ENCODE measurements around the gene ZNF106.

Gene ZNF106

GRCh38 chr15:42394106-42394505 lies 96.8 kb downstream of the ZNF106 start:
- H3K4me3 ChIP-seq (ENCODE audit: insufficient read length, low read depth) = no peak overlapping the region
- no peak overlapping the region for H3K9ac ChIP-seq (ENCODE audit: insufficient read length, low read depth)
- TF ChIP-seq YY1 (IDR thresholded peaks at IDR 0.05; ENCODE audit: insufficient read depth, insufficient read length) = no peak
- no peak for TF ChIP-seq SUZ12 (IDR thresholded peaks at IDR 0.05; ENCODE audit: extremely low read depth, insufficient read depth, insufficient read length)
- TF ChIP-seq ZNF274 (IDR thresholded peaks at IDR 0.05; ENCODE audit: low read depth, low read length) = no peak
- H3K36me3 ChIP-seq (ENCODE audit: insufficient read depth, insufficient read length, low read length) = no peaks in the 10 kb centered on the region
- H3K9me3 ChIP-seq (ENCODE audit: insufficient read depth, low read length) = no peaks in the 10 kb centered on the region
- DNase-seq (ENCODE audit: low read depth, low spot score) = no peak
- H3K27me3 ChIP-seq (ENCODE audit: insufficient read depth, insufficient read length) = no peaks in the 10 kb centered on the region
- peaks cover 2% of the 10 kb centered on the region for H3K4me1 ChIP-seq (ENCODE audit: insufficient read depth, insufficient read length)

- TF ChIP-seq SUZ12 (IDR thresholded peaks at IDR 0.05; ENCODE audit: extremely low read depth, insufficient read depth, insufficient read length) (no peak), YY1 (IDR thresholded peaks at IDR 0.05; ENCODE audit: insufficient read depth, insufficient read length) (no peak), ZNF274 (IDR thresholded peaks at IDR 0.05; ENCODE audit: low read depth, low read length) (no peak)
- Histone ChIP-seq H3K9ac (ENCODE audit: insufficient read length, low read depth) (no peak overlapping the region), H3K27me3 (ENCODE audit: insufficient read depth, insufficient read length) (no peaks in the 10 kb centered on the region), H3K36me3 (ENCODE audit: insufficient read depth, insufficient read length, low read length) (no peaks in the 10 kb centered on the region), H3K9me3 (ENCODE audit: insufficient read depth, low read length) (no peaks in the 10 kb centered on the region), H3K4me1 (ENCODE audit: insufficient read depth, insufficient read length) (peaks cover 2% of the 10 kb centered on the region), H3K4me3 (ENCODE audit: insufficient read length, low read depth) (no peak overlapping the region)
- DNase-seq (ENCODE audit: low read depth, low spot score) = no peak
Observed at GRCh38 chr15:42392309-42393024, 98.5 kb downstream of the ZNF106 start.

- Histone ChIP-seq H3K36me3 (ENCODE audit: insufficient read depth, insufficient read length, low read length) (no peaks in the 10 kb centered on the region), H3K9me3 (ENCODE audit: insufficient read depth, low read length) (no peaks in the 10 kb centered on the region), H3K4me3 (ENCODE audit: insufficient read length, low read depth) (no peak overlapping the region), H3K4me1 (ENCODE audit: insufficient read depth, insufficient read length) (peaks cover 11% of the 10 kb centered on the region), H3K9ac (ENCODE audit: insufficient read length, low read depth) (no peak overlapping the region), H3K27me3 (ENCODE audit: insufficient read depth, insufficient read length) (no peaks in the 10 kb centered on the region)
- no peak for TF ChIP-seq ZNF274 (IDR thresholded peaks at IDR 0.05; ENCODE audit: low read depth, low read length)
- TF ChIP-seq SUZ12 (IDR thresholded peaks at IDR 0.05; ENCODE audit: extremely low read depth, insufficient read depth, insufficient read length) = no peak
- no peak for TF ChIP-seq YY1 (IDR thresholded peaks at IDR 0.05; ENCODE audit: insufficient read depth, insufficient read length)
- DNase-seq (ENCODE audit: low read depth, low spot score) = no peak
Observed at GRCh38 chr15:42387603-42388002, 103.3 kb downstream of the ZNF106 start.

GRCh38 chr15:42385980-42386700 lies 104.8 kb downstream of the ZNF106 start:
- Histone ChIP-seq H3K36me3 (ENCODE audit: insufficient read depth, insufficient read length, low read length) (no peaks in the 10 kb centered on the region), H3K4me3 (ENCODE audit: insufficient read length, low read depth) (no peak overlapping the region), H3K9me3 (ENCODE audit: insufficient read depth, low read length) (no peaks in the 10 kb centered on the region), H3K4me1 (ENCODE audit: insufficient read depth, insufficient read length) (peaks cover 11% of the 10 kb centered on the region), H3K9ac (ENCODE audit: insufficient read length, low read depth) (no peak overlapping the region), H3K27me3 (ENCODE audit: insufficient read depth, insufficient read length) (no peaks in the 10 kb centered on the region)
- TF ChIP-seq ZNF274 (IDR thresholded peaks at IDR 0.05; ENCODE audit: low read depth, low read length) (no peak), SUZ12 (IDR thresholded peaks at IDR 0.05; ENCODE audit: extremely low read depth, insufficient read depth, insufficient read length) (no peak), YY1 (IDR thresholded peaks at IDR 0.05; ENCODE audit: insufficient read depth, insufficient read length) (no peak)
- DNase-seq (ENCODE audit: low read depth, low spot score) = no peak

- Histone ChIP-seq H3K36me3 (ENCODE audit: insufficient read depth, insufficient read length, low read length) (no peaks in the 10 kb centered on the region), H3K9me3 (ENCODE audit: insufficient read depth, low read length) (no peaks in the 10 kb centered on the region), H3K27me3 (ENCODE audit: insufficient read depth, insufficient read length) (no peaks in the 10 kb centered on the region), H3K9ac (ENCODE audit: insufficient read length, low read depth) (no peak overlapping the region), H3K4me3 (ENCODE audit: insufficient read length, low read depth) (no peak overlapping the region), H3K4me1 (ENCODE audit: insufficient read depth, insufficient read length) (peaks cover 11% of the 10 kb centered on the region)
- no peak for TF ChIP-seq YY1 (IDR thresholded peaks at IDR 0.05; ENCODE audit: insufficient read depth, insufficient read length)
- TF ChIP-seq SUZ12 (IDR thresholded peaks at IDR 0.05; ENCODE audit: extremely low read depth, insufficient read depth, insufficient read length) = no peak
- no peak for TF ChIP-seq ZNF274 (IDR thresholded peaks at IDR 0.05; ENCODE audit: low read depth, low read length)
- DNase-seq (ENCODE audit: low read depth, low spot score) = peak; percentile 43
Observed at GRCh38 chr15:42385206-42385979, 105.5 kb downstream of the ZNF106 start.

- Histone ChIP-seq H3K9ac (ENCODE audit: insufficient read length, low read depth) (no peak overlapping the region), H3K9me3 (ENCODE audit: insufficient read depth, low read length) (no peaks in the 10 kb centered on the region), H3K4me3 (ENCODE audit: insufficient read length, low read depth) (no peak overlapping the region)
Observed at GRCh38 chr15:42384597-42384996, 106.3 kb downstream of the ZNF106 start.

More at GRCh38 chr15:42384597-42384996, 106.3 kb downstream of the ZNF106 start:
- Histone ChIP-seq H3K4me1 (ENCODE audit: insufficient read depth, insufficient read length) (peaks cover 11% of the 10 kb centered on the region), H3K36me3 (ENCODE audit: insufficient read depth, insufficient read length, low read length) (no peaks in the 10 kb centered on the region), H3K27me3 (ENCODE audit: insufficient read depth, insufficient read length) (no peaks in the 10 kb centered on the region)
- TF ChIP-seq SUZ12 (IDR thresholded peaks at IDR 0.05; ENCODE audit: extremely low read depth, insufficient read depth, insufficient read length) (no peak), ZNF274 (IDR thresholded peaks at IDR 0.05; ENCODE audit: low read depth, low read length) (no peak), YY1 (IDR thresholded peaks at IDR 0.05; ENCODE audit: insufficient read depth, insufficient read length) (no peak)
- DNase-seq (ENCODE audit: low read depth, low spot score) = peak; percentile 70

Data from NT2/D1 (cell line).